IMR-90 (cell line): Measurements from ENCODE around the gene ANKMY1. TPM values are rescaled to one million over a fixed set of nuclear protein-coding genes. Genes with fewer than 3 reads are reported as not detected.
A peak's percentile ranks its signal among the peaks of the same experiment; 100 is the strongest.

Experiments
- ATAC-seq: fragments of 200-7000 bp; cut with Tn5 transposase; 2 replicates; pipeline ENCODE4 v1.9.1; 2020; ENCODE audit warnings: low read depth, mild to moderate bottlenecking, moderate library complexity
- BruUV-seq: library from RNA; stranded (reverse); fragments of 400-500 nt; replicated peaks from 2 replicates; lab custom pipeline; 2021; lab: Mats Ljungman, UMichigan
- CTCF ChIA-PET: fragments of 300-600 bp; formaldehyde crosslinking; extraction: SDS; loops from one replicate; lab custom pipeline; 2021; ENCODE audit warnings: antibody characterized with exemption; lab: Yijun Ruan, JAX
- POLR2A ChIA-PET: fragments of 300-600 bp; sonication (Branson Sonifier 250); formaldehyde crosslinking; loops from one replicate; lab custom pipeline; 2022; ENCODE audit warnings: antibody characterized with exemption; ENCODE audit not compliant: unreplicated experiment; lab: Charles Lee
- DNase-seq: peaks from one replicate; pipeline ENCODE4 v3.0.0; 2013
- H2AFZ ChIP-seq: replicated peaks from 2 replicates; pipeline ENCODE3; 2013; ENCODE audit warnings: low read length, mild to moderate bottlenecking; ENCODE audit not compliant: poor library complexity
- H2AK5ac ChIP-seq: 2 replicates; pipeline ENCODE4 v1.6.1; 2013; ENCODE audit warnings: low read depth, low read length, inconsistent platforms
- H2AK9ac ChIP-seq: replicated peaks from 2 replicates; pipeline ENCODE3; 2013; ENCODE audit warnings: mild to moderate bottlenecking, low read depth, low read length, moderate library complexity; ENCODE audit not compliant: poor library complexity
- H2BK120ac ChIP-seq: 2 replicates; pipeline ENCODE4 v1.6.1; 2013; ENCODE audit warnings: low read depth, low read length, inconsistent platforms
- H2BK15ac ChIP-seq: 3 replicates; pipeline ENCODE4 v1.6.1; 2013; ENCODE audit warnings: low read depth, low read length, inconsistent platforms
- H2BK20ac ChIP-seq: 2 replicates; pipeline ENCODE4 v1.6.1; 2013; ENCODE audit warnings: low read depth, mild to moderate bottlenecking, inconsistent platforms, low read length, moderate library complexity
- H2BK5ac ChIP-seq: 2 replicates; pipeline ENCODE4 v1.6.1; 2013; ENCODE audit warnings: mild to moderate bottlenecking, low read depth, low read length, inconsistent platforms; ENCODE audit not compliant: poor library complexity, severe bottlenecking
- H3K14ac ChIP-seq: replicated peaks from 2 replicates; pipeline ENCODE4 v1.6.1; 2013; ENCODE audit warnings: low read depth, low read length, inconsistent platforms
- H3K18ac ChIP-seq: 2 replicates; pipeline ENCODE4 v1.6.1; 2013; ENCODE audit warnings: low read depth, low read length, control low read depth
- H3K23ac ChIP-seq: 2 replicates; pipeline ENCODE4 v1.6.1; 2013; ENCODE audit warnings: low read depth, low read length, inconsistent platforms
- H3K27ac ChIP-seq: 2 replicates; pipeline ENCODE4 v1.5.1; 2013; ENCODE audit warnings: mild to moderate bottlenecking, control low read depth, low read length; ENCODE audit not compliant: insufficient read depth
- H3K27me3 ChIP-seq: 2 replicates; pipeline ENCODE4 v1.6.1; 2013; ENCODE audit warnings: low read length; ENCODE audit not compliant: control insufficient read depth, insufficient read depth
- H3K36me3 ChIP-seq: 2 replicates; pipeline ENCODE4 v1.6.1; 2013; ENCODE audit warnings: low read length, mixed read lengths; ENCODE audit not compliant: control insufficient read depth, insufficient read depth
- H3K4ac ChIP-seq: 2 replicates; pipeline ENCODE4 v1.6.1; 2013; ENCODE audit warnings: low read depth, low read length, inconsistent platforms
- H3K4me1 ChIP-seq: 2 replicates; pipeline ENCODE4 v1.6.1; 2013; ENCODE audit warnings: low read length, mixed read lengths; ENCODE audit not compliant: control insufficient read depth, insufficient read depth
- H3K4me2 ChIP-seq: 2 replicates; pipeline ENCODE4 v1.6.1; 2013; ENCODE audit warnings: low read depth, mild to moderate bottlenecking, control low read depth, low read length, moderate library complexity
- H3K4me3 ChIP-seq: 2 replicates; pipeline ENCODE4 v1.5.1; 2013; ENCODE audit warnings: low read depth, mild to moderate bottlenecking, control low read depth, low read length, moderate library complexity; ENCODE audit not compliant: insufficient read depth
- H3K56ac ChIP-seq: 2 replicates; pipeline ENCODE4 v1.6.1; 2013; ENCODE audit warnings: low read length, inconsistent platforms; ENCODE audit not compliant: insufficient read depth; ENCODE audit errors: extremely low read depth
- H3K79me1 ChIP-seq, 2 experiments: 2 replicates each; pipeline ENCODE4 v1.6.1; 2013; ENCODE audit warnings: low read length in 2 of 2, inconsistent platforms in 1 of 2, low read depth in 1 of 2
- H3K9ac ChIP-seq: 2 replicates; pipeline ENCODE4 v1.6.1; 2013; ENCODE audit warnings: low read depth, low read length, control low read depth
- H3K9me1 ChIP-seq: 2 replicates; pipeline ENCODE4 v1.6.1; 2013; ENCODE audit warnings: low read length, inconsistent platforms; ENCODE audit not compliant: insufficient read depth
- H3K9me3 ChIP-seq: 2 replicates; pipeline ENCODE4 v1.6.1; 2013; ENCODE audit warnings: low read length; ENCODE audit not compliant: control insufficient read depth, insufficient read depth
- H4K20me1 ChIP-seq: 2 replicates; pipeline ENCODE4 v1.6.1; 2013; ENCODE audit warnings: low read length, inconsistent platforms; ENCODE audit not compliant: insufficient read depth
- H4K5ac ChIP-seq: 2 replicates; pipeline ENCODE4 v1.6.1; 2013; ENCODE audit warnings: mild to moderate bottlenecking, low read depth, low read length, control low read depth
- H4K8ac ChIP-seq, 2 experiments: 2 replicates each; pipeline ENCODE4 v1.6.1; 2013; ENCODE audit warnings: low read depth in 2 of 2, low read length in 2 of 2, control low read depth in 1 of 2, inconsistent platforms in 1 of 2
- H4K91ac ChIP-seq: 2 replicates; pipeline ENCODE4 v1.6.1; 2013; ENCODE audit warnings: low read depth, low read length, inconsistent platforms; ENCODE audit not compliant: insufficient read depth
- BHLHE40 ChIP-seq: fragments of 150-350 bp; IDR thresholded peaks from 2 replicates; pipeline ENCODE4 v1.6.1; 2016; ENCODE audit warnings: mild to moderate bottlenecking, low read depth, low read length
- CEBPB ChIP-seq: IDR thresholded peaks from 2 replicates; pipeline ENCODE4 v1.6.1; 2012; ENCODE audit warnings: low read depth, low read length, improper control_type of control experiment
- CHD1 ChIP-seq: IDR thresholded peaks from 2 replicates; pipeline ENCODE4 v1.6.1; 2012; ENCODE audit warnings: low read depth, low read length, improper control_type of control experiment
- FOS ChIP-seq: fragments of 150-350 bp; IDR thresholded peaks from 2 replicates; pipeline ENCODE4 v1.6.1; 2016; ENCODE audit warnings: low read depth, low read length
- MAFK ChIP-seq: IDR thresholded peaks from 2 replicates; pipeline ENCODE4 v1.6.1; 2012; ENCODE audit warnings: low read depth, low read length, improper control_type of control experiment
- MAZ ChIP-seq: IDR thresholded peaks from 2 replicates; pipeline ENCODE4 v1.6.1; 2012; ENCODE audit warnings: low read depth, mild to moderate bottlenecking, low read length, improper control_type of control experiment, moderate library complexity, borderline replicate concordance
- MXI1 ChIP-seq: IDR thresholded peaks from 2 replicates; pipeline ENCODE4 v1.6.1; 2012; ENCODE audit warnings: low read depth, mild to moderate bottlenecking, low read length, moderate library complexity, borderline replicate concordance
- NFE2L2 ChIP-seq: fragments of 150-350 bp; IDR thresholded peaks from 2 replicates; pipeline ENCODE4 v1.6.1; 2016; ENCODE audit warnings: low read depth, mild to moderate bottlenecking, low read length
- POLR2A ChIP-seq: IDR thresholded peaks from 2 replicates; pipeline ENCODE4 v1.6.1; 2012; ENCODE audit warnings: mild to moderate bottlenecking, low read depth, low read length
- RAD21 ChIP-seq: IDR thresholded peaks from 2 replicates; pipeline ENCODE4 v1.6.1; 2012; ENCODE audit warnings: low read length, improper control_type of control experiment
- RCOR1 ChIP-seq: IDR thresholded peaks from 2 replicates; pipeline ENCODE4 v1.6.1; 2012; ENCODE audit warnings: mild to moderate bottlenecking, low read length, improper control_type of control experiment; ENCODE audit not compliant: insufficient replicate concordance
- RFX5 ChIP-seq: IDR thresholded peaks from 2 replicates; pipeline ENCODE4 v1.8.0; 2012; ENCODE audit warnings: low read depth, mild to moderate bottlenecking, low read length, moderate library complexity
- SMC3 ChIP-seq: fragments of 150-350 bp; IDR thresholded peaks from 2 replicates; pipeline ENCODE4 v1.6.1; 2016; ENCODE audit warnings: low read depth, mild to moderate bottlenecking, antibody characterized with exemption, low read length, moderate library complexity
- WGBS, 2 experiments: methylation state at CpG; one replicate each; pipeline versions ENCODE4 v1.1.5 to v1.1.7; 2013; ENCODE audit warnings: missing lambda C conversion rate in 2 of 2; ENCODE audit not compliant: insufficient read length in 1 of 2; ENCODE audit errors: extremely low coverage in 2 of 2; 5-methylcytosine and 5-hydroxymethylcytosine counted together
- dilution Hi-C: fragments of 300-500 bp; cut with HindIII; formaldehyde crosslinking; loops from one replicate; pipeline ENCODE4 v1.14.3; 2018; ENCODE audit warnings: low sequenced_read_pairs; ENCODE audit not compliant: unreplicated experiment
- in situ Hi-C: fragments of 300-500 bp; cut with MboI; formaldehyde crosslinking; loops from 3 replicates; pipeline ENCODE4 v1.14.3; 2019; ENCODE audit warnings: low sequenced_read_pairs, inconsistent platforms, mixed read lengths
- intact Hi-C: fragments of 100-400 bp; cut with micrococcal nuclease; formaldehyde crosslinking; loops from 2 replicates; pipeline ENCODE4 v1.10.0; 2022
- polyA plus RNA-seq, 3 experiments: library from polyadenylated mRNA; depleted of rRNA; stranded (reverse); fragments of >200 nt; gene quantifications; 2 replicates each; pipeline ENCODE4 v1.2.3, GENCODE V29; 2012; ENCODE audit warnings: low replicate concordance in 1 of 3
- total RNA-seq: library from RNA; depleted of rRNA; stranded (reverse); fragments of >200 nt; gene quantifications from 2 replicates; pipeline ENCODE4 v1.2.3, GENCODE V29; 2012
- TF ChIP-seq, protein P1 (sequence below): conservative IDR thresholded peaks from 2 replicates; pipeline ENCODE4 v1.5.1; 2012; ENCODE audit warnings: mild to moderate bottlenecking, low read depth, low read length, improper control_type of control experiment
- TF ChIP-seq, protein P2 (sequence below): fragments of 150-350 bp; IDR thresholded peaks from 2 replicates; pipeline ENCODE4 v1.6.1; 2016; ENCODE audit warnings: low read depth, mild to moderate bottlenecking, low read length, moderate library complexity, borderline replicate concordance

The ANKMY1 gene
- total and polyA plus RNA-seq, 2 of the 4 experiments (the other 2 are of a cell fraction) = 2.9 to 5.5 TPM

DNA sequence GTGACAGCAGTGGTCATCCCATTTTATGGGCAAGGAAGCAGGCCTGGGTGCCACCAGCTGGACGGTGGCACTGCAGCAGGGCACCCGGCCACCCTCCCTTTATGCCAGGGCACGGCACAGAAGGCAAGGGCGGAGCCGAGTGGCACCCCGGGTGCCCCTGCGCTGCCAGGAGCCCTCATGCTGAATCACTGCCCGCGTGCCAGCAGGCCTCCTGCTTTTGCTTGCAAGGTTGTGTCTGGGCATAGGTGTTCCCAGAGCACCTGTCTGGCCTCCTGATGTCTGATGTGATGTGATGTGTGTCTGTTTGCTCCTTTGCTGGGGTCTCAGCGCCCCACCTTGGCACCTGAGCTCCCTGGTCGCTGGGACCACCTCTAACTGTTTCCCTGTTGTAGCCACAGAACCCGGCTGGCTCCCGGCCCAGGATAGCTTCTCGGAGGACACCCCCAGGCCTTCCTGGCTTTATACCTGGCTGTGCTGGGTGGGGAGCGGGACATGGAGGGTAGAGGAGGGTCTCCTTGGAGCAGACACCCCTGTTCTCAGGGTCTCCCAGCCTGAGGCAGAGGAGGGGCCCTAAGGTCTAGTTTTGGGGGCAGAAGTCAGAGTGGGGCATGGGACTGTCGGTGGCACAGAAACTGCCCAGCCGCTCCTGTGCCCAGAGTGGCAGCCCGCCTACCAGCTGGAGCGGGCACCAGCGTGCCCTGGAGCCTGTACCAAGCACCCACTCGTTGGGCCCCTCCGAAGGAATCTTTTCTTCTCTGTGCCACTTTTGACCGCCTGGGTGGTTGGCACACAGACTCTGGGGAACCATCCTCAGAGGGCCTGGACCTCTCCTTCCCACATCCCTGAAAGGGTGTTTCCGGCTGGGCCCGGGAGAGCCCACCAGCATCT is 118.7 kb downstream of the ANKMY1 start:
- no peak overlapping the region for H2BK120ac ChIP-seq
- H3K56ac ChIP-seq = no peak overlapping the region
- H4K20me1 ChIP-seq = peaks cover 75% of the 10 kb centered on the region
- TF ChIP-seq MXI1 (no peak), MAZ (no peak), CHD1 (no peak), FOS (no peak), RAD21 (no peak), CEBPB (no peak), RFX5 (no peak), POLR2A (no peak), SMC3 (no peak), RCOR1 (no peak), MAFK (no peak), BHLHE40 (no peak), NFE2L2 (no peak)
- TF ChIP-seq, protein P1, sequence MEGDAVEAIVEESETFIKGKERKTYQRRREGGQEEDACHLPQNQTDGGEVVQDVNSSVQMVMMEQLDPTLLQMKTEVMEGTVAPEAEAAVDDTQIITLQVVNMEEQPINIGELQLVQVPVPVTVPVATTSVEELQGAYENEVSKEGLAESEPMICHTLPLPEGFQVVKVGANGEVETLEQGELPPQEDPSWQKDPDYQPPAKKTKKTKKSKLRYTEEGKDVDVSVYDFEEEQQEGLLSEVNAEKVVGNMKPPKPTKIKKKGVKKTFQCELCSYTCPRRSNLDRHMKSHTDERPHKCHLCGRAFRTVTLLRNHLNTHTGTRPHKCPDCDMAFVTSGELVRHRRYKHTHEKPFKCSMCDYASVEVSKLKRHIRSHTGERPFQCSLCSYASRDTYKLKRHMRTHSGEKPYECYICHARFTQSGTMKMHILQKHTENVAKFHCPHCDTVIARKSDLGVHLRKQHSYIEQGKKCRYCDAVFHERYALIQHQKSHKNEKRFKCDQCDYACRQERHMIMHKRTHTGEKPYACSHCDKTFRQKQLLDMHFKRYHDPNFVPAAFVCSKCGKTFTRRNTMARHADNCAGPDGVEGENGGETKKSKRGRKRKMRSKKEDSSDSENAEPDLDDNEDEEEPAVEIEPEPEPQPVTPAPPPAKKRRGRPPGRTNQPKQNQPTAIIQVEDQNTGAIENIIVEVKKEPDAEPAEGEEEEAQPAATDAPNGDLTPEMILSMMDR = no peak
- TF ChIP-seq, protein P2, sequence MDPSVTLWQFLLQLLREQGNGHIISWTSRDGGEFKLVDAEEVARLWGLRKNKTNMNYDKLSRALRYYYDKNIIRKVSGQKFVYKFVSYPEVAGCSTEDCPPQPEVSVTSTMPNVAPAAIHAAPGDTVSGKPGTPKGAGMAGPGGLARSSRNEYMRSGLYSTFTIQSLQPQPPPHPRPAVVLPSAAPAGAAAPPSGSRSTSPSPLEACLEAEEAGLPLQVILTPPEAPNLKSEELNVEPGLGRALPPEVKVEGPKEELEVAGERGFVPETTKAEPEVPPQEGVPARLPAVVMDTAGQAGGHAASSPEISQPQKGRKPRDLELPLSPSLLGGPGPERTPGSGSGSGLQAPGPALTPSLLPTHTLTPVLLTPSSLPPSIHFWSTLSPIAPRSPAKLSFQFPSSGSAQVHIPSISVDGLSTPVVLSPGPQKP = no peak
- POLR2A ChIA-PET = no interaction called here
- peak overlapping the region; percentile 28 for H2AK9ac ChIP-seq
- H3K27ac ChIP-seq = no peak overlapping the region
- no peak overlapping the region for H2AFZ ChIP-seq
- peak overlapping the region; percentile 27 for H2AK5ac ChIP-seq
- peaks cover 4% of the 10 kb centered on the region; the same call in 1 of the 2 replicates for H3K9me1 ChIP-seq
- intact Hi-C loops (loop anchor here (1.0 to 5.0 kb wide), 2 partner anchors 206 to 377 kb away; no protein-coding TSS in a partner anchor), dilution Hi-C loops (no loop called here), in situ Hi-C loops (loop anchor here (5.0 kb wide), 1 partner anchor 207 kb away; no protein-coding TSS in a partner anchor)
- H3K9me3 ChIP-seq = no peaks in the 10 kb centered on the region
- no peak overlapping the region for H3K4me3 ChIP-seq
- no peak overlapping the region; the same call in 1 of the 2 replicates for H3K4me2 ChIP-seq
- ATAC-seq = no peak
- peaks cover 7 to 65% of the 10 kb centered on the region in 2 experiments; a peak in 3 of 4 replicates for H3K79me1 ChIP-seq
- 81% methylated on average over 8 of the region's 25 CpGs; no CpG with 5 or more reads in 1 of the 2 experiments for WGBS, 2 experiments
- no peak overlapping the region for H4K5ac ChIP-seq
- CTCF ChIA-PET = interaction anchor here (1.1 kb wide), 1 partner anchor 205 kb away, joined by 3 read pairs; no protein-coding TSS in a partner anchor
- no peak for DNase-seq
- H3K27me3 ChIP-seq = no peaks in the 10 kb centered on the region
- H3K14ac ChIP-seq = no peak overlapping the region
- peak overlapping the region; percentile 46; the same call in 1 of the 2 replicates for H3K9ac ChIP-seq
- no peak overlapping the region for H3K18ac ChIP-seq
- H3K36me3 ChIP-seq = peaks cover 8% of the 10 kb centered on the region; the same call in 1 of the 2 replicates
- no peak overlapping the region for H2BK15ac ChIP-seq
- peaks cover 23% of the 10 kb centered on the region for H3K4me1 ChIP-seq
- no TSS peak for BruUV-seq
- no peak overlapping the region for H3K23ac ChIP-seq
- no peak overlapping the region for H4K8ac ChIP-seq
- no peak overlapping the region for H2BK5ac ChIP-seq
- no peak overlapping the region for H3K4ac ChIP-seq
- H4K91ac ChIP-seq = no peak overlapping the region
- H2BK20ac ChIP-seq = no peak overlapping the region
